Measurements from ENCODE around the gene EML6. TPM values are rescaled to one million over a fixed set of nuclear protein-coding genes. Genes with fewer than 3 reads are reported as not detected.

EML6 gene
- total RNA-seq, 4 donors from 2014 or later: 5.9 to 11.0 (median 7.9) TPM

GRCh38 chr2:54969940-54970338, 246.5 kb downstream of the EML6 start:
- no peaks in the 10 kb centered on the region for H3K9me3 ChIP-seq
- DNase-seq: no peak
- H3K4me3 ChIP-seq: no peak overlapping the region
- H3K36me3 ChIP-seq: peaks cover 0 to 40% (median 0%) of the 10 kb centered on the region in 3 donors
- TF ChIP-seq, protein P1, sequence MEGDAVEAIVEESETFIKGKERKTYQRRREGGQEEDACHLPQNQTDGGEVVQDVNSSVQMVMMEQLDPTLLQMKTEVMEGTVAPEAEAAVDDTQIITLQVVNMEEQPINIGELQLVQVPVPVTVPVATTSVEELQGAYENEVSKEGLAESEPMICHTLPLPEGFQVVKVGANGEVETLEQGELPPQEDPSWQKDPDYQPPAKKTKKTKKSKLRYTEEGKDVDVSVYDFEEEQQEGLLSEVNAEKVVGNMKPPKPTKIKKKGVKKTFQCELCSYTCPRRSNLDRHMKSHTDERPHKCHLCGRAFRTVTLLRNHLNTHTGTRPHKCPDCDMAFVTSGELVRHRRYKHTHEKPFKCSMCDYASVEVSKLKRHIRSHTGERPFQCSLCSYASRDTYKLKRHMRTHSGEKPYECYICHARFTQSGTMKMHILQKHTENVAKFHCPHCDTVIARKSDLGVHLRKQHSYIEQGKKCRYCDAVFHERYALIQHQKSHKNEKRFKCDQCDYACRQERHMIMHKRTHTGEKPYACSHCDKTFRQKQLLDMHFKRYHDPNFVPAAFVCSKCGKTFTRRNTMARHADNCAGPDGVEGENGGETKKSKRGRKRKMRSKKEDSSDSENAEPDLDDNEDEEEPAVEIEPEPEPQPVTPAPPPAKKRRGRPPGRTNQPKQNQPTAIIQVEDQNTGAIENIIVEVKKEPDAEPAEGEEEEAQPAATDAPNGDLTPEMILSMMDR (IDR thresholded peaks at IDR 0.05): no peak
- TF ChIP-seq POLR2A (IDR thresholded peaks at IDR 0.05): no peak
- H3K27ac ChIP-seq: no peak overlapping the region
- no peaks in the 10 kb centered on the region for H3K4me1 ChIP-seq
- H3K27me3 ChIP-seq: no peaks in the 10 kb centered on the region

DNA sequence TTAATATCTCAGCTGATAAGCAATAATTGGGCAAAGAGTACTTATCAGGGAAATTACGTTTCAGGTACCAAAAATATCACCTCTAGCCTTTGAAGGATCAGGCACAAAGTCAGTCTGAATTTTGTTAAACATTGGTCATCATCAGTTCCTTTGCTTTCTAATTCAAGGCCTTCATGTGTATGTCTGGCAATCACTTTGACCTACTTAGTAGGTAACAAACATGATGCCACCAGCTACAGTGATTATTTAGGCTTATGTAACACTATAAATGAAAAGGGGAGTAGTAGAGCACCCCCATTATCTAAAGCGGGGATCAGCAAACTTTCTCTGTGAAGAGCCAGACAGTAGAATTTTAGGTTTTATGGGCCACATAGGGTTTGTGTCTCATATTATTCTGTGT, 251.7 kb downstream of the EML6 start:
- no peak for DNase-seq
- Histone ChIP-seq H3K27ac (peak overlapping the region in 1 of 4 donors; percentile 43), H3K4me1 (peaks cover 0 to 24% (median 0%) of the 10 kb centered on the region in 4 donors), H3K4me3 (no peak overlapping the region), H3K27me3 (no peaks in the 10 kb centered on the region), H3K9me3 (no peaks in the 10 kb centered on the region), H3K36me3 (peaks cover 0 to 35% (median 0%) of the 10 kb centered on the region in 3 donors)
- TF ChIP-seq POLR2A (IDR thresholded peaks at IDR 0.05): no peak
- TF ChIP-seq, protein P1 (IDR thresholded peaks at IDR 0.05): no peak

- no peak for DNase-seq
- peak overlapping the region in 2 of 4 donors; percentile 4 to 43 for H3K27ac ChIP-seq
- peaks cover 0 to 30% (median 0%) of the 10 kb centered on the region in 3 donors for H3K36me3 ChIP-seq
- no peak overlapping the region for H3K4me3 ChIP-seq
- no peaks in the 10 kb centered on the region for H3K9me3 ChIP-seq
- TF ChIP-seq, protein P1 (IDR thresholded peaks at IDR 0.05): no peak
- no peak for TF ChIP-seq POLR2A (IDR thresholded peaks at IDR 0.05)
- no peaks in the 10 kb centered on the region for H3K27me3 ChIP-seq
- peaks cover 0 to 24% (median 0%) of the 10 kb centered on the region in 4 donors for H3K4me1 ChIP-seq
These were observed 252.4 kb downstream of the EML6 start for GRCh38 chr2:54975598-54976492.

GRCh38 chr2:54977149-54977548, 253.7 kb downstream of the EML6 start:
- H3K4me1 ChIP-seq: peaks cover 0 to 24% (median 0%) of the 10 kb centered on the region in 4 donors
- no peak for DNase-seq

DNA sequence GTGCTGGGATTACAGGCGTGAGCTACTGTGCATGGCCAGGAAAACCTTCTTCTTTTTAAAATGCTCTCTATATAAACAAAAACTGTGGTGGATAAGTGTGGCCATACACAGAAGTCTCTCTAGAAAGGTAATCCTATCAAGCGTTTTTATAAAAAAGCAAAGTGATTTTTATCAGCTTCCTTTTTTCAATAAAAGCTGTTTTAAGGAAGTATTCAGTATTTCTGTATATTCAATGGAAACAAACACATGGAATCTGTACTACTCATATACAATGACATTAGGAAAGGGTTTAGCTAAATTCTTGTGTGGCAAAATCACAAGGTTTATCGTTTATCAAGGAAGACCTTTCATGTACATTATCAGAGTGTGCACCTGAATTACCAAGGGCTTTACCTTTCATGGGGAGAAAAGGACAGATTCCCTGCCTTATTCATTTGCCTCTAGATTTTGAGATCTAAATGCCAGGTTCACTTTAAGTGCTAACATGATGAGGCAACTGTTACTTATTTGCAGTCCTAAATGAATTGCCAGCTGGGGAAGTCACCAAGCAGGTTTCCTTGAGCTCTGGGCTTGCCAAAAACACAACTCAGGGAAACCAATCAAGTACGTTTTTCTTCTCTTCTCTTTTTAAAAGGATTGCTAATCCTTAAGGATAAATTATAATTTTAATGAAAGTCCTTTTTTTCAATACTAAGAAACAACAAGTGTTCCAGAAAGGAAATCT, 256.0 kb downstream of the EML6 start:
- DNase-seq: no peak
- TF ChIP-seq, protein P1 (IDR thresholded peaks at IDR 0.05): no peak
- no peak for TF ChIP-seq POLR2A (IDR thresholded peaks at IDR 0.05)
- H3K9me3 ChIP-seq: no peaks in the 10 kb centered on the region
- H3K27me3 ChIP-seq: no peaks in the 10 kb centered on the region
- H3K36me3 ChIP-seq: peaks cover 0 to 24% (median 0%) of the 10 kb centered on the region in 3 donors
- peaks cover 0 to 33% (median 0%) of the 10 kb centered on the region in 4 donors for H3K4me1 ChIP-seq
- no peak overlapping the region for H3K27ac ChIP-seq
- H3K4me3 ChIP-seq: no peak overlapping the region

More at GRCh38 chr2:54977149-54977548, 253.7 kb downstream of the EML6 start:
- Histone ChIP-seq H3K9me3 (no peaks in the 10 kb centered on the region), H3K36me3 (peaks cover 0 to 31% (median 0%) of the 10 kb centered on the region in 3 donors), H3K27ac (no peak overlapping the region), H3K27me3 (no peaks in the 10 kb centered on the region), H3K4me3 (no peak overlapping the region)
- TF ChIP-seq, protein P1 (IDR thresholded peaks at IDR 0.05): no peak
- TF ChIP-seq POLR2A (IDR thresholded peaks at IDR 0.05): no peak

All from Peyer's patch (tissue), 4 donors.